ENCODE data around the gene GPR155. TPM values are rescaled to one million over a fixed set of nuclear protein-coding genes. Genes with fewer than 3 reads are reported as not detected.

The GPR155 gene
- total RNA-seq, 1 experiment from 2014 or later = 2.1 TPM

DNA sequence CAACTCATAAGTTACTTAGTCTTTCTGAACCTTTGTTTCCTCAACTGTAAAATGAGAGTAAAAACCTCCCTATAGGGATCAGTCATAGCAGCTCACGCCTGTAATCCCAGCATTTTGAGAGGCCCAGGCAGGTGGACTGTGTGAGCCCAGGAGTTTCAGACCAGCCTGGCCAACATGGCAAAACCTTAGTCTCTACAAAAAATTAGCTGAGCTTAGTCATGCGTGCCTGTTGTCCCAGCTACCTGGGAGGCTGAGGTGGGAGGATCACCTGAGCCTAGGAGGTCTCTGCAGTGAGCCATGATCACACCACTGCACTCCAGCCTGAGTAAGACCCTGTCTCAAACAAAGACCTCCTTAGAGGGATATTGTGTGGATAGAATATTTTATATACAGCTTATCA is 2.3 kb downstream of the GPR155 start:
- ChIA-PET POLR2A (interaction anchor here (0.6 kb wide), 1 partner anchor 60 kb away, joined by 4 read pairs; no protein-coding TSS in a partner anchor), CTCF (no interaction called here)
- H3K4me1 ChIP-seq (ENCODE audit: control insufficient read depth, insufficient read depth, low read length) = no peaks in the 10 kb centered on the region
- H3K4me3 ChIP-seq (ENCODE audit: low read depth in 2 of 2, low read length in 2 of 2) = no peak overlapping the region
- no peak overlapping the region for H3K27ac ChIP-seq (ENCODE audit: low read length)
- no peaks in the 10 kb centered on the region for H3K9me3 ChIP-seq (ENCODE audit: control insufficient read depth, insufficient read depth, low read depth, low read length)
- H3K27me3 ChIP-seq (ENCODE audit: control insufficient read depth, insufficient read depth, low read length) = no peaks in the 10 kb centered on the region
- BruUV-seq (replicated peaks) = no TSS peak
- H3K36me3 ChIP-seq (ENCODE audit: control insufficient read depth, insufficient read depth, low read length) = no peaks in the 10 kb centered on the region
- no peak for TF ChIP-seq REST (IDR thresholded peaks at IDR 0.05; ENCODE audit: insufficient read depth in 1 of 2, low read depth in 2 of 2, low read length in 1 of 2)
- TF ChIP-seq, protein P1, sequence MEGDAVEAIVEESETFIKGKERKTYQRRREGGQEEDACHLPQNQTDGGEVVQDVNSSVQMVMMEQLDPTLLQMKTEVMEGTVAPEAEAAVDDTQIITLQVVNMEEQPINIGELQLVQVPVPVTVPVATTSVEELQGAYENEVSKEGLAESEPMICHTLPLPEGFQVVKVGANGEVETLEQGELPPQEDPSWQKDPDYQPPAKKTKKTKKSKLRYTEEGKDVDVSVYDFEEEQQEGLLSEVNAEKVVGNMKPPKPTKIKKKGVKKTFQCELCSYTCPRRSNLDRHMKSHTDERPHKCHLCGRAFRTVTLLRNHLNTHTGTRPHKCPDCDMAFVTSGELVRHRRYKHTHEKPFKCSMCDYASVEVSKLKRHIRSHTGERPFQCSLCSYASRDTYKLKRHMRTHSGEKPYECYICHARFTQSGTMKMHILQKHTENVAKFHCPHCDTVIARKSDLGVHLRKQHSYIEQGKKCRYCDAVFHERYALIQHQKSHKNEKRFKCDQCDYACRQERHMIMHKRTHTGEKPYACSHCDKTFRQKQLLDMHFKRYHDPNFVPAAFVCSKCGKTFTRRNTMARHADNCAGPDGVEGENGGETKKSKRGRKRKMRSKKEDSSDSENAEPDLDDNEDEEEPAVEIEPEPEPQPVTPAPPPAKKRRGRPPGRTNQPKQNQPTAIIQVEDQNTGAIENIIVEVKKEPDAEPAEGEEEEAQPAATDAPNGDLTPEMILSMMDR (IDR thresholded peaks at IDR 0.05) = no peak
- TF ChIP-seq SIN3A (IDR thresholded peaks at IDR 0.05; ENCODE audit: borderline replicate concordance, insufficient read depth, low read depth, low read length) = no peak
- TF ChIP-seq TCF7L2 (IDR thresholded peaks at IDR 0.05; ENCODE audit: low read depth, low read length) = no peak
- TF ChIP-seq POLR2AphosphoS5 (IDR thresholded peaks at IDR 0.05; ENCODE audit: low read depth, low read length) = no peak
- in situ Hi-C loops (cut with HindIII; ENCODE audit: low pct_unique_long_range_greater_than_20kb, low sequenced_read_pairs) = no loop called here
- intact Hi-C loops (cut with micrococcal nuclease; ENCODE audit: unreplicated experiment) = no loop called here
- no peak for ATAC-seq
- DNase-seq (ENCODE audit: low read depth, low spot score) = no peak

DNA sequence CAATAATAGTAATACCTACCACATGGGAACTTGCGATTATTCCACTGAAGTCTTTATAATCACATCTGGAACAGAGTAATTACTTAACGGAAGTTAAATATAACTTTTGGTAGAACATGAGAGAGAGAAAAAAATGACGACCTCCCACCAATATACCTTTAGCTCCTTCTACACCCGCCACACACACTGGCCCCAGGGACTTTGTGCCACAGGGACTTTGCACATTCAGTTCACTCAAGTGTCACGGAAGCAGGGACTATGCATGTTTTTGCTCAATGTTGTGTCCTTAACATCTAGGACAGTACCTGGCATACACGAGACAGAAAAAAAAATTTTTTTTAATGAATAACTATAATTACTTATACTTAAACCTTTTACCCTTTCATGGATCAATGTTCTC is 4.0 kb downstream of the GPR155 start:
- no peaks in the 10 kb centered on the region for H3K4me1 ChIP-seq (ENCODE audit: control insufficient read depth, insufficient read depth, low read length)
- no peaks in the 10 kb centered on the region for H3K36me3 ChIP-seq (ENCODE audit: control insufficient read depth, insufficient read depth, low read length)
- H3K27ac ChIP-seq (ENCODE audit: low read length) = no peak overlapping the region
- H3K9me3 ChIP-seq (ENCODE audit: control insufficient read depth, insufficient read depth, low read depth, low read length) = no peaks in the 10 kb centered on the region
- TF ChIP-seq POLR2AphosphoS5 (IDR thresholded peaks at IDR 0.05; ENCODE audit: low read depth, low read length) (no peak), TCF7L2 (IDR thresholded peaks at IDR 0.05; ENCODE audit: low read depth, low read length) (no peak), REST (IDR thresholded peaks at IDR 0.05; ENCODE audit: insufficient read depth in 1 of 2, low read depth in 2 of 2, low read length in 1 of 2) (no peak), SIN3A (IDR thresholded peaks at IDR 0.05; ENCODE audit: borderline replicate concordance, insufficient read depth, low read depth, low read length) (no peak)
- TF ChIP-seq, protein P1 (IDR thresholded peaks at IDR 0.05) = no peak
- DNase-seq (ENCODE audit: low read depth, low spot score) = no peak
- in situ Hi-C loops (cut with HindIII; ENCODE audit: low pct_unique_long_range_greater_than_20kb, low sequenced_read_pairs) (no loop called here), intact Hi-C loops (cut with micrococcal nuclease; ENCODE audit: unreplicated experiment) (no loop called here)
- no peak for ATAC-seq
- ChIA-PET CTCF (no interaction called here), POLR2A (no interaction called here)
- H3K27me3 ChIP-seq (ENCODE audit: control insufficient read depth, insufficient read depth, low read length) = no peaks in the 10 kb centered on the region
- no peak overlapping the region for H3K4me3 ChIP-seq (ENCODE audit: low read depth in 2 of 2, low read length in 2 of 2)
- no TSS peak for BruUV-seq (replicated peaks)
